ENCODE results near the gene HTRA1.

Gene HTRA1

DNA sequence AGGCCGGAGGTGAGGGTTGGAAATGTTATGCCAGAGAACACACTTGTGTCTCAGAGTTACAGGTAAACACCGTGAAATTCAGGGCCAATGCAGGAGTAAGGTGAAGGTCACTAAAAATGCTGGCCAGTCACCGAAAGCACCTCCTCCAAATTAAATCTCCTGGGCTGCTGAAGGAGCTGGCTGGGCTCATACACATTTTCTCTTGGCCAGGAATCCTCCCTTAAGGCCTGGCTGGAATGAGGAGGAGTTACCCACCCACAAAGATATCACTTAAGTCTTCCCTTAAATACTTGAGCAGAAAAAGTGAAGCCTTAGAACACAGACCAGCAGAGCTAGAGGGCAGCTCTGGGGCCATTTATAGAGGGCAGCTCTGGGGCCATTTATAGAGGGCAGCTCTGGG lies 46.3 kb downstream of the HTRA1 start:
- H3K9me2 ChIP-seq (replicated peaks; ENCODE audit: low read depth, low read length): no peaks in the 10 kb centered on the region
- H3K4me3 ChIP-seq (ENCODE audit: low read length, poor library complexity, severe bottlenecking): no peak overlapping the region
- no peaks in the 10 kb centered on the region for H3K79me2 ChIP-seq (ENCODE audit: insufficient read depth, low read length)
- H3K36me3 ChIP-seq (ENCODE audit: insufficient read depth, low read length): no peaks in the 10 kb centered on the region
- H4K20me1 ChIP-seq (ENCODE audit: insufficient read depth, low read length, poor library complexity, severe bottlenecking): no peaks in the 10 kb centered on the region
- no peak overlapping the region for H3K9ac ChIP-seq (ENCODE audit: low read depth, low read length, poor library complexity, severe bottlenecking)
- H3F3A ChIP-seq (ENCODE audit: low read depth): no peaks in the 10 kb centered on the region
- no peaks in the 10 kb centered on the region for H3K27me3 ChIP-seq (ENCODE audit: insufficient read depth, low read length, poor library complexity, severe bottlenecking)
- peaks cover 9% of the 10 kb centered on the region for H3K4me1 ChIP-seq (ENCODE audit: insufficient read depth, low read length, poor library complexity, severe bottlenecking)
- H2AFZ ChIP-seq (ENCODE audit: low read length): no peak overlapping the region
- TF ChIP-seq, protein P1, sequence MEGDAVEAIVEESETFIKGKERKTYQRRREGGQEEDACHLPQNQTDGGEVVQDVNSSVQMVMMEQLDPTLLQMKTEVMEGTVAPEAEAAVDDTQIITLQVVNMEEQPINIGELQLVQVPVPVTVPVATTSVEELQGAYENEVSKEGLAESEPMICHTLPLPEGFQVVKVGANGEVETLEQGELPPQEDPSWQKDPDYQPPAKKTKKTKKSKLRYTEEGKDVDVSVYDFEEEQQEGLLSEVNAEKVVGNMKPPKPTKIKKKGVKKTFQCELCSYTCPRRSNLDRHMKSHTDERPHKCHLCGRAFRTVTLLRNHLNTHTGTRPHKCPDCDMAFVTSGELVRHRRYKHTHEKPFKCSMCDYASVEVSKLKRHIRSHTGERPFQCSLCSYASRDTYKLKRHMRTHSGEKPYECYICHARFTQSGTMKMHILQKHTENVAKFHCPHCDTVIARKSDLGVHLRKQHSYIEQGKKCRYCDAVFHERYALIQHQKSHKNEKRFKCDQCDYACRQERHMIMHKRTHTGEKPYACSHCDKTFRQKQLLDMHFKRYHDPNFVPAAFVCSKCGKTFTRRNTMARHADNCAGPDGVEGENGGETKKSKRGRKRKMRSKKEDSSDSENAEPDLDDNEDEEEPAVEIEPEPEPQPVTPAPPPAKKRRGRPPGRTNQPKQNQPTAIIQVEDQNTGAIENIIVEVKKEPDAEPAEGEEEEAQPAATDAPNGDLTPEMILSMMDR (conservative IDR thresholded peaks at IDR 0.05; ENCODE audit: low read length): no peak
- TF ChIP-seq EZH2phosphoT487 (IDR thresholded peaks at IDR 0.05; ENCODE audit: borderline replicate concordance): no peak
- H3K9me3 ChIP-seq (ENCODE audit: insufficient read depth, low read depth, low read length): no peaks in the 10 kb centered on the region
- H3K4me2 ChIP-seq (ENCODE audit: low read depth, low read length, poor library complexity, severe bottlenecking): no peak overlapping the region

DNA sequence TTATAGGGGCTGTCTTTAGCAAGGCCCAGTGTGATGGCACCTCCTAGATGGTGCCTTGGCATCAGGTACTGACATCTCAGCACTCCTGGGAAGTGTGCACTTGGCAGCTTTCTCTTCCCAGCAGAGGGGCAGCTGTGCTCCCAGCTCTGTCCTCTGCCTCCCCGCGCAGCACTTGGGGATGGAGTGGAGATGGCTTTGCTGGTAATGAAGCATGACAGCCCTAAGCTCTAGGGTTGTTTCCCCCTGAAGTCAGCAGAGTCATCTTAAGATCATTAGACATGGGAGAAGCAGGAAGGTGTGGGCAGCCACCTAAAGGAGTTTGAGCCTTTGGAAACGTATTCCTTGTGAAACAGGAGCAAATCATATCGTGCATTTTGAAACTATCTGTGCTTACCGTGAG lies 46.7 kb downstream of the HTRA1 start:
- Histone ChIP-seq H3K36me3 (ENCODE audit: insufficient read depth, low read length) (no peaks in the 10 kb centered on the region), H3K9me3 (ENCODE audit: insufficient read depth, low read depth, low read length) (no peaks in the 10 kb centered on the region), H3K4me3 (ENCODE audit: low read length, poor library complexity, severe bottlenecking) (no peak overlapping the region), H3K27me3 (ENCODE audit: insufficient read depth, low read length, poor library complexity, severe bottlenecking) (no peaks in the 10 kb centered on the region), H3K4me1 (ENCODE audit: insufficient read depth, low read length, poor library complexity, severe bottlenecking) (peaks cover 13% of the 10 kb centered on the region), H3K9me2 (replicated peaks; ENCODE audit: low read depth, low read length) (no peaks in the 10 kb centered on the region), H3K4me2 (ENCODE audit: low read depth, low read length, poor library complexity, severe bottlenecking) (no peak overlapping the region), H3F3A (ENCODE audit: low read depth) (no peaks in the 10 kb centered on the region), H4K20me1 (ENCODE audit: insufficient read depth, low read length, poor library complexity, severe bottlenecking) (no peaks in the 10 kb centered on the region), H3K79me2 (ENCODE audit: insufficient read depth, low read length) (no peaks in the 10 kb centered on the region), H2AFZ (ENCODE audit: low read length) (no peak overlapping the region), H3K9ac (ENCODE audit: low read depth, low read length, poor library complexity, severe bottlenecking) (no peak overlapping the region)
- TF ChIP-seq, protein P1 (conservative IDR thresholded peaks at IDR 0.05; ENCODE audit: low read length): no peak
- no peak for TF ChIP-seq EZH2phosphoT487 (IDR thresholded peaks at IDR 0.05; ENCODE audit: borderline replicate concordance)

- TF ChIP-seq, protein P1 (conservative IDR thresholded peaks at IDR 0.05; ENCODE audit: low read length): no peak
- TF ChIP-seq EZH2phosphoT487 (IDR thresholded peaks at IDR 0.05; ENCODE audit: borderline replicate concordance): no peak
- Histone ChIP-seq H3K4me1 (ENCODE audit: insufficient read depth, low read length, poor library complexity, severe bottlenecking) (peaks cover 26% of the 10 kb centered on the region), H3K4me2 (ENCODE audit: low read depth, low read length, poor library complexity, severe bottlenecking) (no peak overlapping the region), H3K9me3 (ENCODE audit: insufficient read depth, low read depth, low read length) (no peaks in the 10 kb centered on the region), H4K20me1 (ENCODE audit: insufficient read depth, low read length, poor library complexity, severe bottlenecking) (no peaks in the 10 kb centered on the region), H3K79me2 (ENCODE audit: insufficient read depth, low read length) (no peaks in the 10 kb centered on the region), H3K9ac (ENCODE audit: low read depth, low read length, poor library complexity, severe bottlenecking) (no peak overlapping the region), H2AFZ (ENCODE audit: low read length) (no peak overlapping the region), H3K4me3 (ENCODE audit: low read length, poor library complexity, severe bottlenecking) (no peak overlapping the region), H3K27me3 (ENCODE audit: insufficient read depth, low read length, poor library complexity, severe bottlenecking) (no peaks in the 10 kb centered on the region), H3K36me3 (ENCODE audit: insufficient read depth, low read length) (no peaks in the 10 kb centered on the region), H3F3A (ENCODE audit: low read depth) (no peaks in the 10 kb centered on the region), H3K9me2 (replicated peaks; ENCODE audit: low read depth, low read length) (no peaks in the 10 kb centered on the region)
These were observed 48.0 kb downstream of the HTRA1 start for GRCh38 chr10:122509323-122509722.

Measured in Loucy (cell line).